ENCODE data around the gene FAM193A.
"Not testable (repeated sequence)": the region's sequence is repeated elsewhere in the genome, so short reads cannot be mapped to it uniquely, and the experiment has no call there.

FAM193A gene

DNA sequence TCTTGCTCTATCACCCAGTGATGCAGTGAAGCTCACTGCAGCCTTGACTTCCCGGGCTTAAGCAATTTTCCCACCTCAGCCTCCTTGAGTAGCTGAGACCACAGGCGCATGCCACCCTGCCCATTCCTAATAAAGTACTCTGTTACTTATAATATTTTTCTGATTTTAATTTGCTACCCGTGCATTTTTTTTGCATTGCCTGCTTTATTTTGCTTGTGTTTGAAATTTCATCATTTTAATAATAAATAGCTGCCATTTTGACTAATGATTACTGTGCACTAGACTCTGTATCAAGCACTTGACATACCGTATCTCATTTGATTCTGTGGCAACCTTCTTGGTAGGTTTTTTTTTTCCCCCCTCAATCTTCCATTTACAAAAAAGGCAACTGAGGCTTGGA, 41.7 kb downstream of the FAM193A start:
- no peak for DNase-seq (ENCODE audit: low read depth)

- DNase-seq (ENCODE audit: low read depth), result no peak
Measured at GRCh38 chr4:2579910-2580309, 43.5 kb downstream of the FAM193A start.

GRCh38 chr4:2583092-2583491, 46.6 kb downstream of the FAM193A start:
- DNase-seq (ENCODE audit: low read depth), result no peak

- DNase-seq (ENCODE audit: low read depth), result no peak
Measured at GRCh38 chr4:2583517-2583916, 47.1 kb downstream of the FAM193A start.

- DNase-seq (ENCODE audit: low read depth), result no peak
Measured at GRCh38 chr4:2586502-2586901, 50.1 kb downstream of the FAM193A start.

DNA sequence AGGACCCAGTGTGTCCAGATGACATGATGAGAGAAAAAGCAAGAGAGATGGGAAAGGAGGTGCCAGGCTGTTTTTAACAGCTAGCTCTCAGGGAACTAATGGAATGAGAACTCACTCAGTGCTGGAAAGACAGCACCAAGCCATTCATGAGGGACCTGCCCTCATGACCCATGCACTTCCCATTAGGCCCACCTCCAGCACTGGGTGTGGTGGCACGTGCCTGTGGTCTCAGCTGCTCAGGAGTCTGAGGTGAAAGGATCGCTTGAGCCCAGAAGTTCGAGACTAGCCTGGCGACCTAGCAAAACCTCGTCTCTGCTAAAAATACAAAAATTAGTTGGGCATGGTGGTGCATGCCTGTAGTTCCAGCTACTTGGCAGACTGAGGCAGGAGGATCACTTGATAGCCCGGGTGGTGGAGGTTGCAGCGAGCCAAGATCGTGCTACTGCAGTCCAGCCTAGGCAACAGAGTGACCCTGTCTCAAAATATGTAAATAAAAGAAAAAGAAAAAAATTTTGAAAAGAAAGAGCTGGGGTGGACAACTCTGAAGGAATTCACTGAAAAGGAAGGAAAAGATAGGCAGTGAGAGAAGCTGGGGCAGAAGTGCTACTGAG, 50.9 kb downstream of the FAM193A start:
- DNase-seq (ENCODE audit: low read depth), result no peak

DNA sequence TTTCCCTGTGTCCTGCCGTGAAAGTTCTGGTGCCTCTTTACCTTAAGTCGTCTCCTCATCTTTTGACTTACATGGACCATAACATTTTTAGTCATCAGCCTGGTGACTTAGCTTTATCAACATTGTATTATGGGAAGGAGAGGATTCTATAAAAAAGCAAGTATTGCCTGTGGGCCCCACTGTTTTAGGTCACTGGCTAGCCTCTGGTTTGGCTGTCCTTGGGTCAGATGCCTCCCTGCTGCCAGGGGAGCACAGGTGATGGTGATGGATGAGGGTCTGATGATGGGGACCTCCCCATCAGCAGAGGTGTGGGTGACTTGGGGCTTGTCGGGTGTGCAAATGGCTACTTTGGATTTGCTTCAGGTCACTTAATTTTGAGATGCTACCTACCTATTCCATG, 51.8 kb downstream of the FAM193A start:
- DNase-seq (ENCODE audit: low read depth), result no peak

GRCh38 chr4:2591189-2591588, 54.7 kb downstream of the FAM193A start:
- DNase-seq (ENCODE audit: low read depth), result no peak

DNA sequence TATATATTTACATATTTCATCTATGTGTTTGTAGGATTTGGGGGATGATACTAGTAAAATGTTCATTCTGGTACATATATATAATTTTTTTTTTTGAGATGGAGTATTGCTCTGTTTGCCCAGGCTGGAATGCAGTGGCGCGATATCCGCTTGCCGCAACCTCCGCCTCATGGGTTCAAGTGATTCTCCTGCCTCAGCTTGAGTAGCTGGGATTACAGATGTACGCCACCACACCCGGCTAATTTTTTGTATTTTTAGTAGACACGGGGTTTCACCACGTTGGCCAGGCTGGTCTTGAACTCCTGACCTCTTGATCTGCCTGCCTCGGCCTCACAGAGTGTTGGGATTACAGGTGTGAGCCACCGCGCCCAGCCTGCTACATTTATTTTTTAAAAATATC, 55.6 kb downstream of the FAM193A start:
- not testable (repeated sequence) for DNase-seq (ENCODE audit: low read depth)

- DNase-seq (ENCODE audit: low read depth), result no peak
Measured at GRCh38 chr4:2592572-2592971, 56.1 kb downstream of the FAM193A start.

DNA sequence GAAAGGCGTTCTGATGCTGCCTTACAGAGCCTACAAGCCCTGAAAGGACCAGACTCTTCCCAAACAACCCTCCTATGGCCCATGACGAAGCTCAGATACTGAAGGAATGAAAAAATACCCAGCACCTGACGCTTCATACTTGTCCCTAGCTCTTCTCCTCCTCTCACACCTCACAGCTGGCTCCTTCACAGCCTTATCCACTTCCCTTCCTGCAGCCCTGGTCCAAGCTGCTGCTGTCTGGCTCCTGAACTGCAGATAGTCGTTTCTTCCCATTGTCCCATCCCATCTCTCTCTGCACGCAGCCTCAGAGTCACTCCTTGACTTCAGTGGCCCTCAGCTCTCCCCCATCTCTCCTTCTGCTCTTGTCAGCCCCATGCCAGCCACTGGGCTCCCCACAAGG, 56.6 kb downstream of the FAM193A start:
- DNase-seq (ENCODE audit: low read depth), result no peak

GRCh38 chr4:2595436-2595835, 59.0 kb downstream of the FAM193A start:
- DNase-seq (ENCODE audit: low read depth), result no peak

- no peak for DNase-seq (ENCODE audit: low read depth)
Measured at GRCh38 chr4:2595952-2596552, 59.6 kb downstream of the FAM193A start.

DNA sequence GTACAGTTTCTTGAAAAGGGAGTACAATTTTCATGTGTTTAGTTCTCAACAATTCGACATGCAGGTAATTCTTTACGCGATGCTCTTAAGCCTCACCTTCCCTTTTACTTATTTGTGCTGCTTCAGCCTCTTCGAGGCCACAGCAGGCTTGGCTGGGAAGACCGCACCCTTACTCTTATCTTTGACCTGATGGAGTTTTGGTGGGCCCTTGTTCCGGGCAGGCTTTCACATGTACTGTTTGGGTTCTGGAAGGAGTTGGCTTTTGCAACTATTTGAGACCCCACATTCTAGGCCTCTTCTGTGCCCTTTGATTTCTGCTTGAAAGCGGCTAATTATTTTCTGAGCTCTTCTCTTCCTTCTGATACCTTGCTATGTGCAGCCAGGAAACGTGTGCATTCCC, 60.2 kb downstream of the FAM193A start:
- no peak for DNase-seq (ENCODE audit: low read depth)

GRCh38 chr4:2598511-2599303, 62.3 kb downstream of the FAM193A start:
- DNase-seq (ENCODE audit: low read depth), result no peak

DNA sequence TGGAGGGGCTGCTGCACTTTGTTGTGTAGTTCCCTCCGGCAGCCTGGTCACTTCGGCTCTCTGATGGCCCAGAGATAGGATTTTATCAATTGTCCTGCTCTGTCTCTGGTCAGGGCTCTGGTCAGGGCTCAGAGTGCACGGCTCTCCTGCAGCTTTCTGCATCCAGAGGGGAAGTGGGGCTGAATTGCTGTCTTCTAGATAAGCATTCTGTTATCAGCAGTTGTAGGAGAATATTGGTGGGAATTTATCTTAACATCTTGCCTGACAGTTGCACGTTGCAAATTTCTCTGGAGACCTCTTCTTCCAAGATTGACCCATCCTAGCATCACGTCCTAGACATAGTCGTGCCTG, 62.8 kb downstream of the FAM193A start:
- DNase-seq (ENCODE audit: low read depth), result no peak

- no peak for DNase-seq (ENCODE audit: low read depth)
Measured at GRCh38 chr4:2600878-2601277, 64.4 kb downstream of the FAM193A start.

DNA sequence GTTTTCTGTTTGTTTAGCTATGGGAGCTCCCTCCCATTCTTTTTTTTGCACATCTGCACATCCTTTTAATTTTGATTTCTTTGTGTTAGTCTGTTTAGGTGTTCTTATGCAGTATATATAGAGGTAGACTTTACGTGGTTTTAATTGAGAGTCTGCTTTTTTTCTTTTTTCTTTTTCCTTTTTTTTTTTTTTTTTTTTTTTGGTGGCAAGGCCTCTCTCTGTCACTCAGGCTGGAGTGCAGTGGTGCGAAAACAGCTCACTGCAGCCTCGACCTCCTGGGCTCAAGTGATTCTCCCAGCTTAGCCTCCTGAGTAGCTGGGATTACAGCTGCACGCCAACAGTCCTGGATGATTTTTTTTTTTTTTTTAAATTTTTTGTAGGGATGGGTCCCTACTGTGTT, 68.2 kb downstream of the FAM193A start:
- DNase-seq (ENCODE audit: low read depth), result no peak

DNA sequence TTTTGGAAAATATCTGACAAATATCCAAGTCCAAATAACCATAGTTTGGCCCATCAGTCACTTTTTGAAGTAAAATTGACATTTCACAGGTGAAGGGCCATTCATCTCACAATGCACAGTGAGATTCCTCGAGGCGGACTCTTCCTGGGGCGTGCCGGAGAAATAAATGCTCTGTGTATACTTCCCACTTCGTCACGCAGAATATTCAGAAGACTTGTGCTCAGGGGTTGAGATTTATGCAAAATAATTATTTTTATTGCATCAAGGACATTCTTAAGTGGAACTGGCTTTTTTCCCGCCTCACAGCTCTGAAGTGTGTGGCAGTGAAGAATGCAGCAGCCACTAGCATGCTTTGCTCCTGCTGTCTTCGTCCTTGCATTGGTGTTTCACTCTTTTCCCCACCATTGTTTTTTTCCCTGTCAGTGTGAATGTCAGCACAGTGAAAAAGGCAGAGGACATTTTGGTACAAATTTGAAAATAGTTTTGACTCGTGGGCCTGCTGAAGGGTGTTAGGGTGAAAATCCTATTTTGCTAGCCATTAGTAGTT, 70.6 kb downstream of the FAM193A start:
- DNase-seq (ENCODE audit: low read depth), result no peak

DNA sequence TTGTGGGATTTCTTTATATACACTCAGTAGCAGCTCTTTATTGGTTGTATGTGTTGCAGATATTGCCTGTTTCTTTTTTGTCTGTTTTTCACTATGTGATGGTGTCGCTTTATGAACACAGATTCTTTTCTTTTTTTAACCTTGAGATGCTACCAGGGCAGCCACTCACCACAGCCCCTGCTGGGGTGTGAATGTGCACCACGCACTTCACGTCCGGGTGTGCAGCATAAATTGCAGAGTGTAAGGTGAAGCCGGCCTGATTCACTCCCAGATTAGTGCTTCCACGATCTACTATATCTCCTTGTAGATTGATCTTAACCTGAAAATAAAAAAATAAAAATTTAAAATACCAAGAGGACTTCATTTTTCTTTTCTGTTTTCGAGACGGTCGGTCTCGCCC, 71.4 kb downstream of the FAM193A start:
- DNase-seq (ENCODE audit: low read depth), result no peak

GRCh38 chr4:2608291-2608690, 71.8 kb downstream of the FAM193A start:
- no peak for DNase-seq (ENCODE audit: low read depth)

DNA sequence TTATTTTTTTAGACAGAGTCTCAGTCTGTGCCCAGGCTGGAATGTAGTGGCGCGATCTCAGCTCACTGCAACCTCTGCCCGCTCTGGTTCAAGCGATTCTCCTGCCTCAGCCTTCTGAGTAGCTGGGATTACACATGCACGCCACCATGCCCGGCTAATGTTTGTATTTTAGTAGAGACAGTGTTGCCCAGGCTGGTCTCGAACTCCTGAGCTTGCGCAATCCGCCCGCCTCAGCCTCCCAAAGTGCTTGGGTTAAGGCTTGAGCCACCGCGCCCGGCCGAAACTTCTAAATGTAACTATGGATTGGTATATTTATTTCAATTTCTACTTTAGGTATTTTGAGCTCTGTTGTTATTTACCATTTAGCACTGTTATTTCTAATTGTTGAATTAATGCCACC, 79.4 kb downstream of the FAM193A start:
- no peak for DNase-seq (ENCODE audit: low read depth)

- no peak for DNase-seq (ENCODE audit: low read depth)
Measured at GRCh38 chr4:2617955-2618354, 81.5 kb downstream of the FAM193A start.

Measured in activated T-helper 9 cell treated with anti-CD3 and anti-CD28 coated beads, Interleukin-2, amount 50 U/mL, for 16 hours (primary cell).